NCI-H82 treated with DMSO at 0.1 percent for 48 hours (cell line): Measurements from ENCODE around the gene TMEM132A.

Source experiments
- DNase-seq: peaks from one replicate; lab custom pipeline; 2025; ENCODE audit not compliant: unreplicated experiment; lab: John Stamatoyannopoulos, UW

The TMEM132A gene, protein sequence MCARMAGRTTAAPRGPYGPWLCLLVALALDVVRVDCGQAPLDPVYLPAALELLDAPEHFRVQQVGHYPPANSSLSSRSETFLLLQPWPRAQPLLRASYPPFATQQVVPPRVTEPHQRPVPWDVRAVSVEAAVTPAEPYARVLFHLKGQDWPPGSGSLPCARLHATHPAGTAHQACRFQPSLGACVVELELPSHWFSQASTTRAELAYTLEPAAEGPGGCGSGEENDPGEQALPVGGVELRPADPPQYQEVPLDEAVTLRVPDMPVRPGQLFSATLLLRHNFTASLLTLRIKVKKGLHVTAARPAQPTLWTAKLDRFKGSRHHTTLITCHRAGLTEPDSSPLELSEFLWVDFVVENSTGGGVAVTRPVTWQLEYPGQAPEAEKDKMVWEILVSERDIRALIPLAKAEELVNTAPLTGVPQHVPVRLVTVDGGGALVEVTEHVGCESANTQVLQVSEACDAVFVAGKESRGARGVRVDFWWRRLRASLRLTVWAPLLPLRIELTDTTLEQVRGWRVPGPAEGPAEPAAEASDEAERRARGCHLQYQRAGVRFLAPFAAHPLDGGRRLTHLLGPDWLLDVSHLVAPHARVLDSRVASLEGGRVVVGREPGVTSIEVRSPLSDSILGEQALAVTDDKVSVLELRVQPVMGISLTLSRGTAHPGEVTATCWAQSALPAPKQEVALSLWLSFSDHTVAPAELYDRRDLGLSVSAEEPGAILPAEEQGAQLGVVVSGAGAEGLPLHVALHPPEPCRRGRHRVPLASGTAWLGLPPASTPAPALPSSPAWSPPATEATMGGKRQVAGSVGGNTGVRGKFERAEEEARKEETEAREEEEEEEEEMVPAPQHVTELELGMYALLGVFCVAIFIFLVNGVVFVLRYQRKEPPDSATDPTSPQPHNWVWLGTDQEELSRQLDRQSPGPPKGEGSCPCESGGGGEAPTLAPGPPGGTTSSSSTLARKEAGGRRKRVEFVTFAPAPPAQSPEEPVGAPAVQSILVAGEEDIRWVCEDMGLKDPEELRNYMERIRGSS

GRCh38 chr11:60924110-60924905, at the start of gene TMEM132A:
TMEM132A (plus strand) TSS chr11:60924460; CDS start chr11:60924634, 174 bp downstream.
- DNase-seq, result peak; percentile 21

- DNase-seq, result no peak
Measured at GRCh38 chr11:60875366-60876167, 48.7 kb upstream of the TMEM132A start.

GRCh38 chr11:60876168-60876485, 48.1 kb upstream of the TMEM132A start:
- no peak for DNase-seq

DNA sequence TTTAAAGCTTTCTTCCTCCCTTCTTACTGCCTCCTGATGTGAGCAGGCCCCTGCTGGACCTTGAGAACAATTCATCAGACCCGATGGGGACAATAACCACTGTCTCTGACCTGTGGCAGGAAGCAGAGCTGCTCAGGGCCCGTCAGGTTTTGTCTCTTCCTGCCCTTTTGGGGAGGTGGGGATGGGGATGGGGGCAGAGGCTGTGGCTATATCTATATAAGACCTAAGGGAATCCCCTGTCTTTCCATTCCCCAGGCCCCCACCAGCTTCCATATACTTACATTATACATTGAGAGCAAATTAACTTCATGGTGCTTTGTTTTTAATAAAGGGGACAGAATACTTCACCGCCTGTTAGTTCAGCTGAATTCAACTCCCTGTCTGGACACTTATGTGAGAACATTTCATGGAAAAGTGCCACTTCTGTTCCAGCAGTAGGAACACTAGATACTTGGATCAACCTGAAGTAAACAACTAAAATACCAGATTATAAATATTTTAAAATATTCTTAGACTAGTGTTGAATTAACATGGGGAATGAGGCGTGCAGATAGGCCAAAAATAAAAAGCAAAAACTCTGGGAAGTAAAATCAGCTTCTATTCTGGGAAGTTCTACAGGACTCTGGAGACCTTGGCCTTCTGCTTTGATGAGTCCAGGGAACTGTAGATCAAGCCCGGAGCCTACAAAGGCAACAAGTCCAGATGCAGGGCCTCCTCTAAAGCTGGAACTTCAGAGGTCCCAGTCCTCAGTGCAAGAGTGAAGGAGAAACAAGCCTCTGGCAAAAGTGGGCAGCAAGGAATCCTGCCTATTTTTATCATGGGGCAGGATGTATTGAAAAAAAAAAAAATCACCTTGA, 45.8 kb upstream of the TMEM132A start:
- no peak for DNase-seq

DNA sequence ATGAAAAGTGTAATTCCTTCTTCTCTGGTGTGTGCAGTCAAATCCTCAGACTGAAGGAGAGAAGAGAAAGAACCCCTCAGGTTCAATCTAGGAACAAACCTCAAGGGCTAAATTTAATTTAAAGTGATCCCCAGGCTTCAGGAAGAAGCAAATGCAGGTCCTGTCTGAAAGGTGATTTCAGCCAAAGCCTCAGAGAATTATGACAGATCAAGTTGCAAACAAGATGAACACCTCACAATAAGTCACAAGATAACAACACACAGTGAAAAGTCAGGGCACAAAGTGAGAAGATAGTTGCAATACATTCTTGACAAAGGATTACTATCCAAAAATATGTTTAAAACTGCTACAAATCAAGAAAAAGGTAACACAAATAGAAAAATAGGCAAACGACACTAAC, 45.2 kb upstream of the TMEM132A start:
- no peak for DNase-seq

DNA sequence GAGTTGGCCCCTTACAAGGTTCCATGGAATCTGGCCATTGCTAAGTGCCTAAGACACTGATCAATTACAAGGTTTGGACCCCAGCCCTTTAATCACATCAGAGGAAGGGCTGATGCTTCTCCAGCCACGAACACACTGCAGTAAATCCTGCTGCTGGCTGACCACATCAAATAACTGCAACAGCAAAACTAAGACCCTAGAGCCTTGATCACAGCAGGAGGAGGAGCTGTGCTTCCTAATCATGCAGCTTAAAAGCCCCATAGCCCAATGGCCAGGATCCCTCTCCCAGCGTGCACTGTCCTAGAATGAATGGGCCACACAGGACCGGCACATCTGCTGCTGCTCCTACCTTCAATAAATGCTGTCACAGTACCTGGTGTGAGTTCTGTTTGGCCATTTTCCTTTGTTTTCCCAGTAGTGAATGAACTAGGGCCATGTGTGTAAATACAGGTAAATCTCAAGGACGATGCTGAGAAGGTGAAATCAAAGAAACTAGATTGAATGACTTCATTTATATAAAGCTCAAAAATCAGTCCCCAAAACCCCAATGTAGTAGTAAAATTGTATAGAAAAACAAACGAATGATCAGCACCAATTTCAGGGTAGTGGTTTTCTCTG, 44.2 kb upstream of the TMEM132A start:
- DNase-seq, result no peak

GRCh38 chr11:60880643-60881282, 43.5 kb upstream of the TMEM132A start:
- DNase-seq, result no peak

DNA sequence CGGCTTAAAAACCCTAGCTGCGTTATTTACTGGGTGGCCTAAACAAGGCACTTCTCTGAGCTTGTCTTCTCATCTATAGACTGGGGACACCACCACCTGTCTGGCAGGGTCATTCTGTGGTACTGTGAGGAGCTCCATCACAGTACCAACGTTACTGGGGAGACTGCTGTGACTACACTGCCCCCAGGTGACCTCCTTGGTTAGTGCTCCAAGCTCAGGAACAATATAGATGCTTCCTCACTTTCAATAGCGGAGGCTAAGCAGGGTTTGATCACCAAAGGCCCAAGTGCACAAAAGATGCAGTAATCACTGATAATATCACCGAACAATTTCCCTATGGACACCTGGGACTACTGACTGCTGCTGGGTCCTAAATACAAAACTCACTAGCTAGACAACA, 36.7 kb upstream of the TMEM132A start:
- DNase-seq, result no peak

GRCh38 chr11:60889869-60890311, 34.4 kb upstream of the TMEM132A start:
- DNase-seq, result no peak

GRCh38 chr11:60890696-60891095, 33.6 kb upstream of the TMEM132A start:
- no peak for DNase-seq

- no peak for DNase-seq
Measured at GRCh38 chr11:60891103-60891741, 33.0 kb upstream of the TMEM132A start.

GRCh38 chr11:60895687-60896086, 28.6 kb upstream of the TMEM132A start:
- DNase-seq, result no peak

DNA sequence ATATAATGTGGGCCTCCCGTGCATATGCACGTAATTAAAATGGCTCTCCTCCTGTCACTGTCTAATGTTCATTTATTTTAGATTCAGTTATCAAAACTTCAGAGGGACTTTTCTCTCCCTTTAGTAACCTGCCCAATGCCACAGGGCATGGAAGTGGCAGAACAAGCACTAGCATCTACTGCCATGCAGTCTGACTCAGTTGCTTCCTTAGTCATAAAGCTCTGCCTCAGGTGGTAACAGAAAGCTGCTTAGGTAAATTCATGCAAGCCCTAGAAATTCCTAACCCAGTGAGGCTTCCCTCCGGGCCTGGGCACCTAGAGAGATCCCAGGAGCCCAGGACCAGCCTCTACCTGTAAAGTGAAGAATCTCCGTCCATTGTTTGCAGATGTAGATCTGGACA, 26.8 kb upstream of the TMEM132A start:
- no peak for DNase-seq

DNA sequence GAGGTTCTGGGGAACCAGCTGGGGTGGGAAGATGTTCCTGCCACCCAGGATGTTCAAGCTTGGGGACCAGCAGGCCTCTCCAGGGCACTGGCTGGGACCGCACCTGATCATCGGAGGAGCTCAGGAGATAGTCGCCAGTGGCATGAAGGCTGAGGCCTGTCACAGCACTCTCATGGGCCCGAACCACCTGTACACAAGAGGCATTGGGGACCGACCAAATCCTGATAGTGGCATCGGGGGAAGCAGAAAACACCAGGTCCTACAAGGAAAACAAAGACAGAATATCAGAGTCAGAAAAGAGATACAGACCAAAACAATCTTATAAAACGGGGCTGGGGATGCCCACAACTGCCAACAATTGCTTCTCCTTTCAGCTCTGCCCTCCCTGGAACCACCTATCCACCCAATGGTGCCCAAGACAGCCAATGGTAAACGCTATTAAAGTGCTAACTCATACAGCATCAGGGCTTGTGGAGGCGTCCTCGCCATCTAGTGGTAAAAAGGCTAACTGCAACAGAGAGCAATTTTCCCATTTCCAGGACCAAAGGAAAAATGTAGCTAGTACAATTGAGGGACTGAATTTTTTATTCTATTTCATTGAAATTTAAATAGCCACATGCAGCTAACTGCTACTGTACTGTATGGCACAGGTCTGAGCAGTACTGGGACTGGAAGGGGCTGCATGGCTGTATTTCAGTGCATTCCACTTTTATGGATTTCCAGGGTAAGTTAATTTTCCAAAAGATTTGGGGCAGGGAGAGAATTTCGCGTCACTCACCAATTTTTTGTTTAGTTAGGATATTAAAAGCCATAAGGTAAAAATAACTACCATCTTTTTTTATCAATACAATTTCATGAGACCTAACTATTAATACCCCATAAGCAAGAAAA, 25.0 kb upstream of the TMEM132A start:
- DNase-seq, result no peak

- no peak for DNase-seq
Measured at GRCh38 chr11:60899977-60900376, 24.3 kb upstream of the TMEM132A start.

DNA sequence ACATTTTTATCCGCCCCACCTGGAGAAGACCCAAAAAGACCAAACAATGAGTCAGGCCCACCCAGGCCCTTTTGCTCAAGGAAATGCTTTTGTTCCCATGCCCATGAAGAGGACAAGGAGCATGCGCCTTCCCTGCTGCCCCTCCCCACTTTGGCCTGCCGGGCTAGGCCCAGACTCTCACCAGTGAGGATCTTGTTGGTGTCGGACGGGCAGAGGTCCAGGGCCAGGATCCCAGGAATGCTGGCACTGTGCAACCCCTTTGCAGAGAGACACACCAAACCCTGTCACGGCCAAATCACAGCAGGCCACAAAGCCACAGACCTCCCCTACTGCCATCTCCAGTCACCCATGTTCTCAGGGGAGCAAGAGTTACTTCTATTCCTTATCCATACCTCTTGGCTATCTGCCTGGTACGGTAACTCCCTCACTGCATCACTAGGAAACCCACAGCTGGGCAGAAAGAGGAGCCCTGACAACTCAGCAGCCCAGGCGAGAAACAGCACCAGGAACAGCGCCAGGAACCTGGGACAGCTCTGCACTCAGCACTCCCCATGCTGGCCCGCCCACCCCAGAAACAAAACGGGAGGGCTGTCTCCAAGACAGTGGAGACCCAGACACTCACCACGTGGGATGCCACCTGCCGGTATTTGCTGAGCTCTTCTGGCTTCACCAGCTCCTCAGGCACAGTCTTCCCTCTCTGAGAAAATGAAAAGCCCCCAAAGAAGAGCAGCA, 23.4 kb upstream of the TMEM132A start:
- DNase-seq, result no peak
